HepG2 (cell line): Measurements from ENCODE around the gene C12orf43. TPM values are rescaled to one million over a fixed set of nuclear protein-coding genes. Genes with fewer than 3 reads are reported as not detected.

Source experiments
- ARNT2 ChIP-seq: sonication (generic); formaldehyde crosslinking; IDR thresholded peaks from 2 replicates; pipeline ENCODE4 v1.8.0; 2022; ENCODE audit warnings: mild to moderate bottlenecking, low read depth, missing genetic modification reagents, moderate library complexity
- CSRNP1 ChIP-seq: sonication (generic); formaldehyde crosslinking; IDR thresholded peaks from 2 replicates; pipeline ENCODE4 v1.8.1; 2023; ENCODE audit warnings: mild to moderate bottlenecking, missing genetic modification reagents
- FOSL2 ChIP-seq: sonication (generic); formaldehyde crosslinking; IDR thresholded peaks from 2 replicates; pipeline ENCODE4 v1.4.0; 2020; ENCODE audit warnings: missing genetic modification reagents
- HMGXB4 ChIP-seq, 2 experiments: sonication (generic) in 1 of 2; formaldehyde crosslinking in 1 of 2; IDR thresholded peaks; 2 replicates each; pipeline versions ENCODE4 v1.4.0 to v1.6.1; 2018 to 2020; ENCODE audit warnings: missing genetic modification reagents in 2 of 2, borderline replicate concordance in 1 of 2, low read depth in 1 of 2, mild to moderate bottlenecking in 1 of 2, missing biosample characterization in 1 of 2
- JARID2 ChIP-seq: sonication (generic); formaldehyde crosslinking; IDR thresholded peaks from 2 replicates; pipeline ENCODE4 v1.8.1; 2023; ENCODE audit warnings: missing genetic modification reagents, inconsistent platforms; ENCODE audit not compliant: insufficient replicate concordance
- MIXL1 ChIP-seq: IDR thresholded peaks from 2 replicates; pipeline ENCODE4 v1.6.1; 2016
- RAD51 ChIP-seq: fragments of 450-650 bp; IDR thresholded peaks from 2 replicates; pipeline ENCODE4 v1.6.1; 2016; ENCODE audit warnings: borderline replicate concordance
- SMYD3 ChIP-seq: sonication (generic); formaldehyde crosslinking; IDR thresholded peaks from 2 replicates; pipeline ENCODE4 v1.8.1; 2023; ENCODE audit warnings: mild to moderate bottlenecking, missing genetic modification reagents
- SP2 ChIP-seq: sonication (generic); formaldehyde crosslinking; IDR thresholded peaks from 2 replicates; pipeline ENCODE4 v1.5.1; 2020; ENCODE audit warnings: mild to moderate bottlenecking, missing genetic modification reagents
- ZGPAT ChIP-seq: IDR thresholded peaks from 2 replicates; pipeline ENCODE4 v1.6.1; 2016; ENCODE audit warnings: mild to moderate bottlenecking
- ZNF224 ChIP-seq: sonication (generic); formaldehyde crosslinking; IDR thresholded peaks from 2 replicates; pipeline ENCODE4 v1.5.0; 2020; ENCODE audit warnings: mild to moderate bottlenecking, missing genetic modification reagents
- ZNF407 ChIP-seq: sonication (generic); formaldehyde crosslinking; IDR thresholded peaks from one replicate; pipeline ENCODE4 v1.5.1; 2020; ENCODE audit warnings: mild to moderate bottlenecking, missing genetic modification reagents; ENCODE audit errors: not compliant biosample characterization
- ZNF850 ChIP-seq: sonication (generic); formaldehyde crosslinking; conservative IDR thresholded peaks from 2 replicates; pipeline ENCODE4 v1.9.0; 2021; ENCODE audit warnings: mild to moderate bottlenecking, missing genetic modification reagents
- polyA plus RNA-seq, 8 experiments: library from polyadenylated mRNA; depleted of rRNA in 3 of 8; stranded (reverse) in 7 of 8; unstranded in 1 of 8; fragments of >200 nt; fragmentation: Illumina TruSeq in 4 of 8; extraction: Trizol in 4 of 8; gene quantifications; 2 replicates each; pipeline versions ENCODE4 v1.2.1 to v1.2.3, GENCODE V29; 2011 to 2016; ENCODE audit warnings: low read depth in 4 of 8, missing spikeins in 1 of 8, mixed read lengths in 1 of 8; ENCODE audit not compliant: insufficient read depth in 1 of 8
- total RNA-seq, 5 experiments: library from RNA; depleted of rRNA; stranded (reverse); fragments of >200 nt; fragmentation: Illumina TruSeq; extraction: Trizol; gene quantifications; 2 replicates each; pipeline ENCODE4 v1.2.3, GENCODE V29; 2016; ENCODE audit warnings: low read depth in 1 of 5

C12orf43 gene
- total and polyA plus RNA-seq, 2 of the 13 experiments (the other 11 are each of a cell fraction or from before 2014, with no cell fraction given) = 7.9 to 11.1 TPM

- TF ChIP-seq CSRNP1 (CRISPR knock-in tag) (peak; percentile 73; the same call in 1 of the 2 replicates), SMYD3 (CRISPR knock-in tag) (no peak), HMGXB4 (CRISPR knock-in tag; IDR thresholded peaks at IDR 0.05; ENCODE audit: borderline replicate concordance in 1 of 2, low read depth in 1 of 2) (peak; percentile 22 to 79; a peak in 2 of 4 replicates), SP2 (CRISPR knock-in tag) (no peak), FOSL2 (CRISPR knock-in tag) (peak; percentile 66), MIXL1 (CRISPR knock-in tag) (no peak), ZGPAT (CRISPR knock-in tag) (peak; percentile 82; the same call in 1 of the 2 replicates), RAD51 (no peak), ARNT2 (CRISPR knock-in tag) (peak; percentile 31; the same call in 1 of the 2 replicates), JARID2 (CRISPR knock-in tag) (no peak), ZNF850 (CRISPR knock-in tag) (no peak), ZNF224 (CRISPR knock-in tag) (no peak), ZNF407 (CRISPR knock-in tag) (no peak)
Measured at GRCh38 chr12:120978296-120979219, 37.7 kb downstream of the C12orf43 start, which contains the start of gene HNF1A (continued).
